HG03521 (cell line): ENCODE results near the gene IL18RAP.

Experiments
- ATAC-seq: cut with Tn5 transposase; IDR thresholded peaks from one replicate; pipeline ENCODE4 v1.9.1; 2021; ENCODE audit warnings: mild to moderate bottlenecking, moderate library complexity; ENCODE audit not compliant: unreplicated experiment

IL18RAP gene

DNA sequence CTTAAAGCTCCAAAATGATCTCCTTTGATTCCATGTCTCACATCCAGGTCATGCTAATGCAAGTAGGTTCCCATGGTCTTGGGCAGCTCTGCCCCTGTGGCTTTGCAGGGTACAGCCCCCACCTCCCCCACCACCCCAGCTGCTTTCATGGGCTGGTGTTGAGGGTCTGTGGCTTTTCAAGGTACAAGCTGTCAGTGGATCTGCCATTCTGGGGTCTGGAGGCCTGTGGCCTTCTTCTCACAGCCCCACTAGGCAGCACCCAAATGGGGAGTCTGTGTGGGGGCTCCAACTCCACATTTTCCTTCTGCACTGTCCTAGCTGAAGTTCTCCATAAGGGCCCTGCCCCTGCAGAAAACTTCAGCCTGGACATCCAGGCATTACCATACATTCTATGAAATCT, 69.0 kb downstream of the IL18RAP start:
- ATAC-seq, result no peak

DNA sequence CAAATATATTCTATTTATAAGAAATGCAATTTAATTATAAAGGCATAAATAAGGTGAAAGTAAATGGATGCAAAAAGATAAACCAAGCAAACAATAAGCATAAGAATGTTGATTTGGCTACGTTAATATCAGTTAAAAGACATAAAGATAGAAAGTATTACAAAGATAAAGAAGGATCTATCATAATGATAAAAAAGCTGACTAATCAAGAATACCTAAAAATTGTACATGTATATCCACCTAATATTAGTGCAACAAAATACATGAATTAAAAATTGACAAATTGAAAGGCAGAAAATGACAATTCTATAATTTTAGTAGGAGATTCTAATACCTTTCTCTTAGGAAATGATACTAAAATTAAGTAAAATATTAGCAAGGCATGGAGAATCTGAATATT, 71.6 kb downstream of the IL18RAP start:
- ATAC-seq, result no peak

DNA sequence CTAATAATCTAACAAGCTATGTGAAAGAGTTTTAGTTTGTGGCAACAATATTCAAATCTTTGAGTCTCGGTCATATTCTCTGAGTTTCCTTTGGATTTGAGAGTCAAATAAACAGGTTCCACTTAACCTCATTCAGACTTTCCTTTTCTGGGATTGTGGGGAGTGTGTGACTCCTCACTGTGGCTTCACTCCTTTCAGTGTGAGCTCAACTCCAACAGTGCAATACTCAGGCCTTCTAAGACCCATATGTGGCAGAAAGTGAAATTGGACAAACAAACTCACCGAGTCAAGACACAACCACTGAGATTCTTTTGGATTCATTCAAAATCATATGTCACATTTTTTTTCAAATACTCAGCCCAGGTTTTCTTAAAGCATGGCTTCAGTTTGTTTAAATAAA, 75.5 kb downstream of the IL18RAP start:
- ATAC-seq, result no peak

DNA sequence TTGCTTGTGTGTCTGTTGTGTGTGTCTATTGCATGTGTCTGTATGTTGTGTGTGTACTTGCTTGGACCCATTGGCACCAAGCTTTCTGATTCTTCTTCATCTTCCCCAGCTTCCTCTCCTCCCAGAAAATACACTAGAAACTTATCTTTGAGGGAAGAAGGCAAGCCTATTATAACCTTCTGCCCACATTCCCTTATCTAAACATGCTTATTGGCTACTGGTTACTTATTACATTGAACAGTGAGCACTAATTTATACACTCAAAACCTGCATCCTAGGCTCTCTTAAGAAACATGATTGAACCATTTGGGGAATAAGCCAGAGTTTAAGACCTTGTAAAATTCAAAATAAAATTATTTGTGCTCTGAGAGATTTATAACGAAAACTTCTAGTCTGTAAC, 76.6 kb downstream of the IL18RAP start:
- ATAC-seq, result no peak
